DMS79 treated with DMSO at 0.1 percent for 48 hours (cell line): Measurements from ENCODE around the gene TADA3.

ENCODE experiments used
- DNase-seq: peaks from one replicate; lab custom pipeline; 2025; lab: John Stamatoyannopoulos, UW

The TADA3 gene

GRCh38 chr3:9760779-9761505 lies 31.3 kb downstream of the TADA3 start:
- DNase-seq = no peak

- DNase-seq = no peak
Observed at GRCh38 chr3:9757427-9757826, 34.8 kb downstream of the TADA3 start.

DNA sequence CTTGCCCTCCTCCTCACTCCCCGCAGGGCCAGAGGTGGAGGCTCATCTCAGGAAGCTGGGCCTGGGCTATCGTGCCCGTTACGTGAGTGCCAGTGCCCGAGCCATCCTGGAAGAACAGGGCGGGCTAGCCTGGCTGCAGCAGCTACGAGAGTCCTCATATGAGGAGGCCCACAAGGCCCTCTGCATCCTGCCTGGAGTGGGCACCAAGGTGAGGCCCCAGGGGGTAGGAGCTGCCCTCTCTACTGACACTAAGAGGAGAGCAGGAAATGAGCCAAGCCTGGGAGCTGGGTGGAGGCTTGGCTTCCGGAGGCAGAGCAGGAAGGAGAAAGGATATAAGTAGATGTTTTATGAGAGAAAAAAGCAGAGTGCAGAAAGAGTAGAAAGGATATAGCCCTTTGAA lies 37.6 kb downstream of the TADA3 start:
- no peak for DNase-seq

- no peak for DNase-seq
Observed at GRCh38 chr3:9750556-9751411, 41.5 kb downstream of the TADA3 start.

GRCh38 chr3:9749645-9750555 lies 42.4 kb downstream of the TADA3 start, which contains the start of gene OGG1:
TSS of gene OGG1 (plus strand) at chr3:9749952. CDS start at chr3:9750287, 335 bp downstream.
- DNase-seq = peak; percentile 83

- DNase-seq = no peak
Observed at GRCh38 chr3:9749296-9749644, 43.0 kb downstream of the TADA3 start.

GRCh38 chr3:9748031-9748430 lies 44.2 kb downstream of the TADA3 start:
- no peak for DNase-seq

DNA sequence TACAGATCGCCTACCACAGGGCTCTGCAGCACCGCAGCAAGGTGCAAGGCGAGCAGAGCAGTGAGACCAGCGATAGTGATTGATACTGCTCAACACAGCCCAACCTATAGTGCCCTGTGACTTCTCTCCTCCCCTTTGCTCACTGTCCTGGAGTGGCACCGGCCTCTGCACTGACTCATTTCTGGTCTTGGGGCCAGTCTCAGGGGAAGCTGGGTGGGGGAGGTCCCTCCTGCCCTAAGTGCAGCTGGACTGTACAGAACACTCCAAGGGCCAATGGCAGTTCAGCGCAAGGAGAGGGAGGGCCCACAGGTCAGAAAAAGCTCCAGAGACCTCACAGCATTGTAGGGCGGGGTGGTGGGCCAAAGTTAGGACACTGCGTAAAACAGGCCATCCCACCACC lies 45.0 kb downstream of the TADA3 start:
- DNase-seq = no peak

DNA sequence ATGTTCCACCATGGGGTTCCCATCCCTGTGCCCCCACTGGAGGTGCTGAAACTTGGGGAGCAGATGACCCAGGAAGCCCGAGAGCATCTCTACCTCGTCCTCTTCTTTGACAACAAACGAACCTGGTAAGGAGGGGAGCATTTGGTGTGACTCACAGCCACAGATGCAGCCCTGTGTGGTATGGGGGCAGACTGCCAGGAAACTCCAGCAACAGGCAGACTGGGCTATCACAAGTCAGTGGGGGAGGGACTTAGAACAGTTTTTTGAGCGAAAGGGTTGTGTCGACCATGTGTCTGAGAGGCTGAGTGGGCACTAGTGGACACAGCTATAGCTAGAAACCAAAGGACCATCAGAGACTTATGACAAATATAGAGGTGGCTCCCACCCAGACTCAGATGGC lies 45.9 kb downstream of the TADA3 start:
- no peak for DNase-seq

- DNase-seq = no peak
Observed at GRCh38 chr3:9745521-9745920, 46.8 kb downstream of the TADA3 start.

DNA sequence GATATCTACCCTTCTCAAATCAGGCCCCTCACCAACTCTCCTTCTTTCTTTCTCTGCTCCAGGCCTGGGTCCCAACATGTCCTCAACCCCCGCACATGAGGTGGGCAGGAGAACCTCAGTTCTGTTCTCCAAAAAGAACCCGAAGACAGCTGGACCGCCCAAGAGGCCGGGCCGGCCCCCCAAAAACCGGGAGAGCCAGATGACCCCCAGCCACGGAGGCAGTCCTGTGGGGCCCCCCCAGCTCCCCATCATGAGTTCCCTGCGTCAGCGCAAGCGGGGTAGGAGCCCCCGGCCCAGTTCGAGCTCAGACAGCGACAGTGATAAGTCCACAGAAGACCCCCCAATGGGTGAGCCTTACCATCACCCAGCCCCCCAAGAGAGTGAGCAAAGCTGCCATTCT lies 48.1 kb downstream of the TADA3 start:
- no peak for DNase-seq

GRCh38 chr3:9743548-9743947 lies 48.7 kb downstream of the TADA3 start:
- no peak for DNase-seq

GRCh38 chr3:9742560-9742959 lies 49.7 kb downstream of the TADA3 start:
- DNase-seq = no peak

- no peak for DNase-seq
Observed at GRCh38 chr3:9739181-9739580, 53.1 kb downstream of the TADA3 start.

GRCh38 chr3:9736831-9737230 lies 55.4 kb downstream of the TADA3 start:
- DNase-seq = no peak

DNA sequence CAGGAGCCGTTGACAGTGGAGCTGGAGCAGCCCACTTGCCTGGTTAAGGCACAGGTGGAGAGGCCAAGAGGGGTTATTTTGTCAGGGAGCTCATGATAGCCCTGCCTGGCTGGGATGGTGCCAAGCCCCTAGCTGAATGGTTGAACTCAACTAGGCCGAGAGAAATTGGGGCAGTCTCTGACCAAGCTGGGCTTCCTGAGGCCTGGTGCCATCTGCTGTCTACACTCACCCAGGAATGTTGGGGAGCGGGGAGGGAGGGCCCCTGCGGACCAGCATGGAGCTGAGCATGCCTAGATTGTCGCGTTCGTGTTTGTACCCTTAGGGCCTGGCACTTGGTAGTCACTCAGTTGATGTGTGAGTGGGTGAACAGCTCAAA lies 59.5 kb downstream of the TADA3 start:
- no peak for DNase-seq

GRCh38 chr3:9732080-9732739 lies 60.1 kb downstream of the TADA3 start:
- peak; percentile 3 for DNase-seq

GRCh38 chr3:9731206-9732079 lies 60.8 kb downstream of the TADA3 start, which contains the start of gene BRPF1:
TSS of gene BRPF1 (plus strand) at chr3:9731735. CDS start at chr3:9734141, 2,406 bp downstream.
- DNase-seq = peak; percentile 56

- DNase-seq = no peak
Observed at GRCh38 chr3:9730657-9731205, 61.5 kb downstream of the TADA3 start.
